IMR-90 (cell line): ENCODE measurements around the gene TPP2. TPM values are rescaled to one million over a fixed set of nuclear protein-coding genes. Genes with fewer than 3 reads are reported as not detected.

Experiments used
- ATAC-seq: fragments of 200-7000 bp; cut with Tn5 transposase; 2 replicates; pipeline ENCODE4 v1.9.1; 2020; ENCODE audit warnings: low read depth, mild to moderate bottlenecking, moderate library complexity
- BruUV-seq: library from RNA; stranded (reverse); fragments of 400-500 nt; replicated peaks from 2 replicates; lab custom pipeline; 2021; lab: Mats Ljungman, UMichigan
- CTCF ChIA-PET: fragments of 300-600 bp; formaldehyde crosslinking; extraction: SDS; loops from one replicate; lab custom pipeline; 2021; ENCODE audit warnings: antibody characterized with exemption; lab: Yijun Ruan, JAX
- POLR2A ChIA-PET: fragments of 300-600 bp; sonication (Branson Sonifier 250); formaldehyde crosslinking; loops from one replicate; lab custom pipeline; 2022; ENCODE audit warnings: antibody characterized with exemption; ENCODE audit not compliant: unreplicated experiment; lab: Charles Lee
- DNase-seq: peaks from one replicate; pipeline ENCODE4 v3.0.0; 2013
- H2AFZ ChIP-seq: replicated peaks from 2 replicates; pipeline ENCODE3; 2013; ENCODE audit warnings: low read length, mild to moderate bottlenecking; ENCODE audit not compliant: poor library complexity
- H2AK5ac ChIP-seq: 2 replicates; pipeline ENCODE4 v1.6.1; 2013; ENCODE audit warnings: low read depth, low read length, inconsistent platforms
- H2AK9ac ChIP-seq: replicated peaks from 2 replicates; pipeline ENCODE3; 2013; ENCODE audit warnings: mild to moderate bottlenecking, low read depth, low read length, moderate library complexity; ENCODE audit not compliant: poor library complexity
- H2BK120ac ChIP-seq: 2 replicates; pipeline ENCODE4 v1.6.1; 2013; ENCODE audit warnings: low read depth, low read length, inconsistent platforms
- H2BK15ac ChIP-seq: 3 replicates; pipeline ENCODE4 v1.6.1; 2013; ENCODE audit warnings: low read depth, low read length, inconsistent platforms
- H2BK20ac ChIP-seq: 2 replicates; pipeline ENCODE4 v1.6.1; 2013; ENCODE audit warnings: low read depth, mild to moderate bottlenecking, inconsistent platforms, low read length, moderate library complexity
- H2BK5ac ChIP-seq: 2 replicates; pipeline ENCODE4 v1.6.1; 2013; ENCODE audit warnings: mild to moderate bottlenecking, low read depth, low read length, inconsistent platforms; ENCODE audit not compliant: poor library complexity, severe bottlenecking
- H3K14ac ChIP-seq: replicated peaks from 2 replicates; pipeline ENCODE4 v1.6.1; 2013; ENCODE audit warnings: low read depth, low read length, inconsistent platforms
- H3K18ac ChIP-seq: 2 replicates; pipeline ENCODE4 v1.6.1; 2013; ENCODE audit warnings: low read depth, low read length, control low read depth
- H3K23ac ChIP-seq: 2 replicates; pipeline ENCODE4 v1.6.1; 2013; ENCODE audit warnings: low read depth, low read length, inconsistent platforms
- H3K27ac ChIP-seq: 2 replicates; pipeline ENCODE4 v1.5.1; 2013; ENCODE audit warnings: mild to moderate bottlenecking, control low read depth, low read length; ENCODE audit not compliant: insufficient read depth
- H3K27me3 ChIP-seq: 2 replicates; pipeline ENCODE4 v1.6.1; 2013; ENCODE audit warnings: low read length; ENCODE audit not compliant: control insufficient read depth, insufficient read depth
- H3K36me3 ChIP-seq: 2 replicates; pipeline ENCODE4 v1.6.1; 2013; ENCODE audit warnings: low read length, mixed read lengths; ENCODE audit not compliant: control insufficient read depth, insufficient read depth
- H3K4ac ChIP-seq: 2 replicates; pipeline ENCODE4 v1.6.1; 2013; ENCODE audit warnings: low read depth, low read length, inconsistent platforms
- H3K4me1 ChIP-seq: 2 replicates; pipeline ENCODE4 v1.6.1; 2013; ENCODE audit warnings: low read length, mixed read lengths; ENCODE audit not compliant: control insufficient read depth, insufficient read depth
- H3K4me2 ChIP-seq: 2 replicates; pipeline ENCODE4 v1.6.1; 2013; ENCODE audit warnings: low read depth, mild to moderate bottlenecking, control low read depth, low read length, moderate library complexity
- H3K4me3 ChIP-seq: 2 replicates; pipeline ENCODE4 v1.5.1; 2013; ENCODE audit warnings: low read depth, mild to moderate bottlenecking, control low read depth, low read length, moderate library complexity; ENCODE audit not compliant: insufficient read depth
- H3K56ac ChIP-seq: 2 replicates; pipeline ENCODE4 v1.6.1; 2013; ENCODE audit warnings: low read length, inconsistent platforms; ENCODE audit not compliant: insufficient read depth; ENCODE audit errors: extremely low read depth
- H3K79me1 ChIP-seq, 2 experiments: 2 replicates each; pipeline ENCODE4 v1.6.1; 2013; ENCODE audit warnings: low read length in 2 of 2, inconsistent platforms in 1 of 2, low read depth in 1 of 2
- H3K9ac ChIP-seq: 2 replicates; pipeline ENCODE4 v1.6.1; 2013; ENCODE audit warnings: low read depth, low read length, control low read depth
- H3K9me1 ChIP-seq: 2 replicates; pipeline ENCODE4 v1.6.1; 2013; ENCODE audit warnings: low read length, inconsistent platforms; ENCODE audit not compliant: insufficient read depth
- H3K9me3 ChIP-seq: 2 replicates; pipeline ENCODE4 v1.6.1; 2013; ENCODE audit warnings: low read length; ENCODE audit not compliant: control insufficient read depth, insufficient read depth
- H4K20me1 ChIP-seq: 2 replicates; pipeline ENCODE4 v1.6.1; 2013; ENCODE audit warnings: low read length, inconsistent platforms; ENCODE audit not compliant: insufficient read depth
- H4K5ac ChIP-seq: 2 replicates; pipeline ENCODE4 v1.6.1; 2013; ENCODE audit warnings: mild to moderate bottlenecking, low read depth, low read length, control low read depth
- H4K8ac ChIP-seq, 2 experiments: 2 replicates each; pipeline ENCODE4 v1.6.1; 2013; ENCODE audit warnings: low read depth in 2 of 2, low read length in 2 of 2, control low read depth in 1 of 2, inconsistent platforms in 1 of 2
- H4K91ac ChIP-seq: 2 replicates; pipeline ENCODE4 v1.6.1; 2013; ENCODE audit warnings: low read depth, low read length, inconsistent platforms; ENCODE audit not compliant: insufficient read depth
- BHLHE40 ChIP-seq: fragments of 150-350 bp; IDR thresholded peaks from 2 replicates; pipeline ENCODE4 v1.6.1; 2016; ENCODE audit warnings: mild to moderate bottlenecking, low read depth, low read length
- CTCF ChIP-seq: conservative IDR thresholded peaks from 2 replicates; pipeline ENCODE4 v1.5.1; 2012; ENCODE audit warnings: mild to moderate bottlenecking, low read depth, low read length, improper control_type of control experiment
- ELK1 ChIP-seq: fragments of 150-350 bp; IDR thresholded peaks from 2 replicates; pipeline ENCODE4 v1.6.1; 2016; ENCODE audit warnings: low read depth, mild to moderate bottlenecking, low read length, moderate library complexity, borderline replicate concordance
- POLR2A ChIP-seq: IDR thresholded peaks from 2 replicates; pipeline ENCODE4 v1.6.1; 2012; ENCODE audit warnings: mild to moderate bottlenecking, low read depth, low read length
- RAD21 ChIP-seq: IDR thresholded peaks from 2 replicates; pipeline ENCODE4 v1.6.1; 2012; ENCODE audit warnings: low read length, improper control_type of control experiment
- RCOR1 ChIP-seq: IDR thresholded peaks from 2 replicates; pipeline ENCODE4 v1.6.1; 2012; ENCODE audit warnings: mild to moderate bottlenecking, low read length, improper control_type of control experiment; ENCODE audit not compliant: insufficient replicate concordance
- RFX5 ChIP-seq: IDR thresholded peaks from 2 replicates; pipeline ENCODE4 v1.8.0; 2012; ENCODE audit warnings: low read depth, mild to moderate bottlenecking, low read length, moderate library complexity
- USF2 ChIP-seq: fragments of 150-350 bp; IDR thresholded peaks from 2 replicates; pipeline ENCODE4 v1.6.1; 2017; ENCODE audit warnings: mild to moderate bottlenecking, antibody characterized with exemption, low read length, low read depth
- WGBS, 2 experiments: methylation state at CpG; one replicate each; pipeline versions ENCODE4 v1.1.5 to v1.1.7; 2013; ENCODE audit warnings: missing lambda C conversion rate in 2 of 2; ENCODE audit not compliant: insufficient read length in 1 of 2; ENCODE audit errors: extremely low coverage in 2 of 2; 5-methylcytosine and 5-hydroxymethylcytosine counted together
- dilution Hi-C: fragments of 300-500 bp; cut with HindIII; formaldehyde crosslinking; loops from one replicate; pipeline ENCODE4 v1.14.3; 2018; ENCODE audit warnings: low sequenced_read_pairs; ENCODE audit not compliant: unreplicated experiment
- in situ Hi-C: fragments of 300-500 bp; cut with MboI; formaldehyde crosslinking; loops from 3 replicates; pipeline ENCODE4 v1.14.3; 2019; ENCODE audit warnings: low sequenced_read_pairs, inconsistent platforms, mixed read lengths
- intact Hi-C: fragments of 100-400 bp; cut with micrococcal nuclease; formaldehyde crosslinking; loops from 2 replicates; pipeline ENCODE4 v1.10.0; 2022
- polyA plus RNA-seq, 3 experiments: library from polyadenylated mRNA; depleted of rRNA; stranded (reverse); fragments of >200 nt; gene quantifications; 2 replicates each; pipeline ENCODE4 v1.2.3, GENCODE V29; 2012; ENCODE audit warnings: low replicate concordance in 1 of 3
- total RNA-seq: library from RNA; depleted of rRNA; stranded (reverse); fragments of >200 nt; gene quantifications from 2 replicates; pipeline ENCODE4 v1.2.3, GENCODE V29; 2012

Gene TPP2
- total and polyA plus RNA-seq, 2 of the 4 experiments (the other 2 are of a cell fraction): 27.6 to 52.9 TPM

- H4K91ac ChIP-seq: no peak overlapping the region
- TF ChIP-seq CTCF (no peak), BHLHE40 (no peak), ELK1 (no peak), RCOR1 (no peak), RFX5 (no peak), RAD21 (no peak), POLR2A (no peak), USF2 (no peak)
- POLR2A ChIA-PET: no interaction called here
- H3K14ac ChIP-seq: no peak overlapping the region
- H2AK9ac ChIP-seq: no peak overlapping the region
- H3K18ac ChIP-seq: no peak overlapping the region
- no peak overlapping the region for H4K5ac ChIP-seq
- H2BK5ac ChIP-seq: no peak overlapping the region
- H3K4ac ChIP-seq: no peak overlapping the region
- dilution Hi-C loops (no loop called here), intact Hi-C loops (no loop called here), in situ Hi-C loops (loop anchor here (25.0 kb wide), 1 partner anchor 1427 kb away; no protein-coding TSS in a partner anchor)
- DNase-seq (no peak), ATAC-seq (no peak)
- no peak overlapping the region for H3K4me3 ChIP-seq
- H3K9ac ChIP-seq: no peak overlapping the region
- H3K27me3 ChIP-seq: peaks cover 6% of the 10 kb centered on the region
- no peak overlapping the region for H2BK15ac ChIP-seq
- H3K79me1 ChIP-seq: no peaks in the 10 kb centered on the region
- no peak overlapping the region for H4K8ac ChIP-seq
- H2BK20ac ChIP-seq: no peak overlapping the region
- WGBS, 2 experiments: 100% methylated on average over 1 of the region's 4 CpGs; no CpG with 5 or more reads in 1 of the 2 experiments
- H3K56ac ChIP-seq: no peak overlapping the region
- H3K23ac ChIP-seq: no peak overlapping the region
- H3K36me3 ChIP-seq: no peaks in the 10 kb centered on the region
- no TSS peak for BruUV-seq
- H3K9me1 ChIP-seq: no peaks in the 10 kb centered on the region
- H3K27ac ChIP-seq: no peak overlapping the region
- H2AFZ ChIP-seq: no peak overlapping the region
- CTCF ChIA-PET: interaction anchor here (0.8 kb wide), 1 partner anchor 15 kb away, joined by 3 read pairs; no protein-coding TSS in a partner anchor
- no peak overlapping the region for H2BK120ac ChIP-seq
- H3K4me2 ChIP-seq: no peak overlapping the region
- H3K9me3 ChIP-seq: no peaks in the 10 kb centered on the region
- H2AK5ac ChIP-seq: no peak overlapping the region
- H3K4me1 ChIP-seq: no peaks in the 10 kb centered on the region
- H4K20me1 ChIP-seq: no peaks in the 10 kb centered on the region
Observed at GRCh38 chr13:102564564-102564963, 32.2 kb upstream of the TPP2 start.
